Colonic mucosa (tissue), 4 donors: ENCODE results near the gene MTUS2. TPM values are rescaled to one million over a fixed set of nuclear protein-coding genes. Genes with fewer than 3 reads are reported as not detected.

ENCODE experiments used
- DNase-seq: peaks from one replicate; pipeline ENCODE4 v3.0.0-alpha.2; 2020
- H3K27ac ChIP-seq: fragments of 200-600 bp; one replicate; pipeline ENCODE4 v1.8.0; 2021
- H3K27me3 ChIP-seq: fragments of 200-600 bp; one replicate; pipeline ENCODE4 v1.8.0; 2021
- H3K36me3 ChIP-seq: fragments of 200-600 bp; one replicate; pipeline ENCODE4 v1.8.0; 2021
- H3K4me1 ChIP-seq: fragments of 200-600 bp; one replicate; pipeline ENCODE4 v1.8.0; 2021; ENCODE audit warnings: mild to moderate bottlenecking
- H3K4me3 ChIP-seq: fragments of 200-600 bp; one replicate; pipeline ENCODE4 v1.8.0; 2021
- H3K9ac ChIP-seq, 2 donors: one replicate each; pipeline ENCODE4 v1.7.0; 2013; ENCODE audit warnings: control low read depth in 2 of 2, low read depth in 2 of 2, low read length in 2 of 2
- H3K9me3 ChIP-seq: fragments of 200-600 bp; one replicate; pipeline ENCODE4 v1.8.0; 2021
- CTCF ChIP-seq: fragments of 200-600 bp; IDR thresholded peaks from one replicate; pipeline ENCODE4 v1.8.0; 2022; ENCODE audit warnings: antibody characterized with exemption, mild to moderate bottlenecking
- intact Hi-C: fragments of 100-400 bp; cut with DNase I; formaldehyde crosslinking; loops from one replicate; pipeline ENCODE4 v1.14.1; 2022
- total RNA-seq, 2 donors: library from RNA; stranded (reverse); fragmentation: NEBNext Ultra II Directional in 1 of 2; extraction: Animal tissue kit (Norgen Biotek cat#: 25700) in 1 of 2; gene quantifications; one replicate each; pipeline ENCODE4 v1.2.1, GENCODE V29; 2021
- donor health status: healthy.
- donor health status: DM: no; HTN: no; CAD: no.
- donor health status: DM: no; HTN: no; CAD: no.

Gene MTUS2
- total RNA-seq, 2 donors from 2014 or later = 0.11 to 0.40 TPM

- Histone ChIP-seq H3K9ac (no peak overlapping the region), H3K9me3 (no peaks in the 10 kb centered on the region), H3K27me3 (no peaks in the 10 kb centered on the region), H3K4me1 (no peaks in the 10 kb centered on the region), H3K27ac (no peak overlapping the region), H3K36me3 (no peaks in the 10 kb centered on the region), H3K4me3 (no peak overlapping the region)
- no peak for TF ChIP-seq CTCF
- intact Hi-C loops = no loop called here
- no peak for DNase-seq
Observed at GRCh38 chr13:29524176-29524575, 704.0 kb downstream of the MTUS2 start.

GRCh38 chr13:29524641-29525040 is 704.5 kb downstream of the MTUS2 start:
- Histone ChIP-seq H3K4me3 (no peak overlapping the region), H3K27me3 (no peaks in the 10 kb centered on the region), H3K27ac (no peak overlapping the region), H3K9ac (no peak overlapping the region), H3K36me3 (peaks cover under 1% of the 10 kb centered on the region), H3K9me3 (no peaks in the 10 kb centered on the region), H3K4me1 (no peaks in the 10 kb centered on the region)
- no peak for TF ChIP-seq CTCF
- DNase-seq = no peak
- intact Hi-C loops = no loop called here

GRCh38 chr13:29525757-29526156 is 705.6 kb downstream of the MTUS2 start:
- TF ChIP-seq CTCF = no peak
- no peaks in the 10 kb centered on the region for H3K9me3 ChIP-seq
- no peak overlapping the region for H3K9ac ChIP-seq
- H3K4me3 ChIP-seq = no peak overlapping the region
- H3K27ac ChIP-seq = no peak overlapping the region
- no peaks in the 10 kb centered on the region for H3K4me1 ChIP-seq
- intact Hi-C loops = no loop called here
- H3K27me3 ChIP-seq = no peaks in the 10 kb centered on the region
- no peak for DNase-seq
- peaks cover 5% of the 10 kb centered on the region for H3K36me3 ChIP-seq

GRCh38 chr13:29526741-29527140 is 706.6 kb downstream of the MTUS2 start:
- H3K27ac ChIP-seq = no peak overlapping the region
- H3K9ac ChIP-seq = no peak overlapping the region
- no peaks in the 10 kb centered on the region for H3K27me3 ChIP-seq
- H3K4me1 ChIP-seq = no peaks in the 10 kb centered on the region
- H3K4me3 ChIP-seq = no peak overlapping the region
- no peaks in the 10 kb centered on the region for H3K9me3 ChIP-seq
- DNase-seq = no peak
- TF ChIP-seq CTCF = no peak
- intact Hi-C loops = no loop called here
- H3K36me3 ChIP-seq = peaks cover 5% of the 10 kb centered on the region

GRCh38 chr13:29527511-29527910 is 707.4 kb downstream of the MTUS2 start:
- Histone ChIP-seq H3K9ac (no peak overlapping the region), H3K4me3 (no peak overlapping the region), H3K27me3 (no peaks in the 10 kb centered on the region), H3K9me3 (no peaks in the 10 kb centered on the region), H3K36me3 (peaks cover 5% of the 10 kb centered on the region), H3K27ac (no peak overlapping the region), H3K4me1 (no peaks in the 10 kb centered on the region)
- TF ChIP-seq CTCF = no peak
- no peak for DNase-seq
- intact Hi-C loops = no loop called here

- Histone ChIP-seq H3K4me1 (no peaks in the 10 kb centered on the region), H3K4me3 (no peak overlapping the region), H3K27ac (no peak overlapping the region), H3K36me3 (peaks cover 5% of the 10 kb centered on the region), H3K27me3 (no peaks in the 10 kb centered on the region), H3K9ac (no peak overlapping the region), H3K9me3 (no peaks in the 10 kb centered on the region)
- no peak for TF ChIP-seq CTCF
- DNase-seq = no peak
- intact Hi-C loops = no loop called here
Observed at GRCh38 chr13:29527916-29528315, 707.8 kb downstream of the MTUS2 start.
